WTC11 (cell line): Measurements from ENCODE around the gene ARID3C. TPM values are rescaled to one million over a fixed set of nuclear protein-coding genes. Genes with fewer than 3 reads are reported as not detected.

Experiments
- total RNA-seq: library from RNA; stranded (reverse); gene quantifications from 3 replicates; pipeline ENCODE4 v1.2.3, GENCODE V29; 2021

ARID3C gene
- total RNA-seq, 1 experiment from 2014 or later = 0.15 TPM

Other genes starting within 250 kb of the ARID3C start
- 17.2 to 20.6 TPM (median 19.5 TPM) in 3 replicates for gene FAM219A, start 170.5 kb downstream of the ARID3C start, total RNA-seq
- 1.5 to 2.1 TPM (median 1.6 TPM) in 3 replicates for gene DNAI1, start 170.3 kb downstream of the ARID3C start, total RNA-seq
- gene ENHO, start 106.1 kb downstream of the ARID3C start, total RNA-seq = 26.9 to 28.3 TPM (median 27.9 TPM) in 3 replicates
- 8.7 to 18.0 TPM (median 9.9 TPM) in 3 replicates for gene CNTFR, start 39.3 kb downstream of the ARID3C start, total RNA-seq
- 24.5 to 35.9 TPM (median 31.4 TPM) in 3 replicates for gene RPP25L, start 17.0 kb downstream of the ARID3C start, total RNA-seq
- gene DCTN3, start 8.6 kb downstream of the ARID3C start, total RNA-seq = 23.8 to 28.7 TPM (median 27.5 TPM) in 3 replicates
- gene SIGMAR1, start 8.7 kb upstream of the ARID3C start, total RNA-seq = 108 to 116 TPM (median 109 TPM) in 3 replicates
- gene GALT, start 17.6 kb upstream of the ARID3C start, total RNA-seq = 35.9 to 39.7 TPM (median 37.6 TPM) in 3 replicates
- gene IL11RA, start 23.1 kb upstream of the ARID3C start, total RNA-seq = 7.2 to 8.6 TPM (median 7.6 TPM) in 3 replicates
- 0.68 to 1.0 TPM (median 0.89 TPM) in 3 replicates for gene CCL27, start 33.6 kb upstream of the ARID3C start, total RNA-seq
- gene CCL19, start 62.2 kb upstream of the ARID3C start, total RNA-seq = not detected in 3 replicates
- gene CCL21, start 81.1 kb upstream of the ARID3C start, total RNA-seq = 0.37 TPM in 1 of 3 replicates, not detected in the others